Fibroblast of skin of scalp (primary cell): Measurements from ENCODE around the gene ADAM30.

Source experiments
- DNase-seq: peaks from one replicate; pipeline ENCODE4 v3.0.0-alpha.2; 2013

ADAM30 gene

GRCh38 chr1:119908661-119909060, 12.3 kb upstream of the ADAM30 start:
- no peak for DNase-seq

DNA sequence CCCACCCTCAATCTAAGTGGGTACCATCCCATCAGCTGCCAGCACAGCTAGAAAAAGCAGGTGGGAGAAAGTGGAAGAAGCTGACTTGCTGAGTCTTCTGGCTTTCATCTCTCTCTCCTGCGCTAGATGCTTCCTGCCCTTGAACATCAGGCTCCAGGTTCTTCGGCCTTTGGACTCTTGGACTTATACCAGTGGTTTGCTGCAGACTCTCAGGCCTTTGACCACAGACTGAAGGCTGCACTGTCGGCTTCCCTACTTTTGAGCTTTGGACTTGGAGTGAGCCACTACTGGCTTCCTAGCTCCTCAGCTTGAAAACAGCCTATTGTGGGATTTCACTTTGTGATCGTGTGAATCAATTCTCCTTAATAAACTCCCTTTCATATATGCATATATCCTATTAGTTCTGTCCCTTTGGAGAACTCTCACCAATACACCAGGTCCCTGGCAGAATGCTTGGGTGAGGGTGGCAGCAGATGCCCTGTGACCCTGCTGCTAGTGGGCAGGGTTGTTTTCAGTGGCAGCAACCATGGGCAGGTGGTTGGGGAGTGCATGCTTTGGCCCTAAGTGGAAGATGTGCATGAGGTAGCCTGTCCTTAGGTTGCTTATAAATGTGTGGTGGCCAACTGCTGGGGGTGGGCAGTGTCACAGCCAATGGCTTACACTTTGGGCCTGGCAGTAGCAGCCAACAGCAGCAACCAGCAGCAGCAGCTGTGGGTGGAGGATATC, 10.8 kb upstream of the ADAM30 start:
- no peak for DNase-seq

- DNase-seq = no peak
Measured at GRCh38 chr1:119903443-119903835, 7.1 kb upstream of the ADAM30 start.

DNA sequence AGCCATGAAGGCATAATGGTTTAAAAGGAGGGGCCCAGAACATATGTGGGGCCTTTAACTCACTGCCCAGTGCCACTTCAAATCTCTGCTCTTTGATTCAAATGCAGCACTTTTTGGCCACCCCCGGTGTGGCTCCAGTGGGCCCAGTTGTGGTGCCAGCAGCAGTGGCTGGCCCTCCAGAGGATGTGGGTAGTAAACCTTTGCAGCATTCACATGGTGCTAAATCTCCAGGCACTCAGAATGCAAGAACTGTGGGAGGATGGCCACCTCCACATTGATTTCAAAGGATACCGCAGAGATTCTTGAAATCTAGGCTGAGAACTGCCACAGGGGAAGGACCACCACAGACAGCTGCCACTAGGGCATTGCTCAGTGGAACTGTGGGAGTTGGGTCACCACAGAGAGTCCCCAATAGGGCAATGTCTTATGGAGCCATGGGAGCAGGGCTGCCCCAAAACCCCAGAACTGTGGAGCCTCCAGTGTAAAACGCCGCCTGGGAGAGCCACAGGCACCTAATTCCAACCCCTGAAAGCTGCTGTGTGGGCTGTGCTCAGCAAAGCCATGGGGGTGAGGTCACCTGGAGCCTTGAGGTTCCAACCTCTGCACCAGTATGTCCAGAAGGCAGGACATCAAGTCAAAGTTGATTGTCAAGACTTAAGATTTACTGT, 6.6 kb upstream of the ADAM30 start:
- DNase-seq = no peak

DNA sequence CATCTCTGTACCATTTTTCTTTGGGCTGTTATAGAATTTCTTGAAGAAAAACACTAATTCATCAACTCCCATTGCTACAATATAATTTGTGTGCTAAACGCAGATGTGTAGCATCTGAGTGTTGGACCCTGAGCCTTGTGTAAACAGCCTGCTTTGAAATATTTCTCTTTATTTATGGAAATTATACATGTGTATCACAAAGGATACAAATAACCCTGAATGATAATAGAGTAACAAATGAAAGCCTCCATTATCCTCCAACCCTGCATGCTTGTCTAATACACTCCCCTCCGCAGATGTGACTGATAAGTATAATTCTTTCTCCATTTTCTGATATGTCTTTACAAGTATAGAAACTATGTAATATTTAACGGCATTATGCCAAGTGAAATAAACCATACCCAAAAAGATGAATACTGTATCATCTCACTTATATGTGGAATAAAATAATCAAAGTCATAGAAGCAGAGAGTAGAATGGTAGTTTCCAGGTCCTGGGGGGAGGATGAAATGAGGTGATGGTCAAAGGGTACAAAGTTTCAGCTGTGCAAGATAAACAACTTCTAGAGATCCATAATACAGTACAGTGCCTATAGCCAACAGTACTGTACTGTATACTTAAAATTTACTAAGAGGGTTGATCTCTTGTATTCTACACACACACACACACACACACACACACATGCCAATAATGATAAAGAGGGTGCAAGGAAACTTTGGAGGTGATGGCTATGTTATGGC, 2.8 kb upstream of the ADAM30 start:
- DNase-seq = no peak

DNA sequence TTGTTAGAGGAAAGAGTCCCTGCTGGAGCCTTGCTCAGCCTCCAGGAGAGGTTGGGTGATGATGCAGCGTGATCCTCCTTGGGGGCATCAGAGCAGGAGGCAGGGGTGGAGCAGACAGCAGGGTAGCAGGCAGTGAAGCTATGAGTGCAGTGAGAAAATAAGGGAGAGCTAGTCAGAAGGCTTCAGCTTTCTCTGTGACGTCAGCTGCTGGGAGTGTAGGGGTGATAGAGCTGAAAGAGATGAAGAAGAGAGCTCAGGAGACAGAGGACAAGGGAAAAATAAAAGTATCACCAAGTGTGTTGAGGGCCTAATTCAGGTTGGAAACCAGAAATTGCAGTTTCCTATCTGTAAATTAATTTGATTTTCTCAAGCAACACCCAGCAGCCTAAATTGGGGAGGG, 2.2 kb upstream of the ADAM30 start:
- no peak for DNase-seq

DNA sequence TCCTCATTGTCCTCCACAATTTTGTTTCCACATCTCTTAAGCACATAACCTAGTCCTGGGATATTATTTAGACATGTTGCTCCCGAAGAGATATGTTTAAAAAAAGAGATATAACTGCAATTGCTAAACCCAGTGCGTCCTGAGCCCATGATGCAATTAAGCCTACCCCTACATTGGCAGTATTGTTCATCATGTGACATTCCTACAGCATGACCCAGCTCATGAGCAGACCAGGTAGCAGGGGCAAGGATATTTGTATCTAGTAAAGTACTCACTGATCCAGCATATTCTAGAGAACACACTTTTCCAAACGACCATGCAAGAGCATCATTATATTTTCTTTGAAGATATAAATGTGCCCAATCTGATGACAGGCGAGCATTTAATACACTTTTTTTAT, 1.2 kb downstream of the ADAM30 start:
- DNase-seq = no peak

DNA sequence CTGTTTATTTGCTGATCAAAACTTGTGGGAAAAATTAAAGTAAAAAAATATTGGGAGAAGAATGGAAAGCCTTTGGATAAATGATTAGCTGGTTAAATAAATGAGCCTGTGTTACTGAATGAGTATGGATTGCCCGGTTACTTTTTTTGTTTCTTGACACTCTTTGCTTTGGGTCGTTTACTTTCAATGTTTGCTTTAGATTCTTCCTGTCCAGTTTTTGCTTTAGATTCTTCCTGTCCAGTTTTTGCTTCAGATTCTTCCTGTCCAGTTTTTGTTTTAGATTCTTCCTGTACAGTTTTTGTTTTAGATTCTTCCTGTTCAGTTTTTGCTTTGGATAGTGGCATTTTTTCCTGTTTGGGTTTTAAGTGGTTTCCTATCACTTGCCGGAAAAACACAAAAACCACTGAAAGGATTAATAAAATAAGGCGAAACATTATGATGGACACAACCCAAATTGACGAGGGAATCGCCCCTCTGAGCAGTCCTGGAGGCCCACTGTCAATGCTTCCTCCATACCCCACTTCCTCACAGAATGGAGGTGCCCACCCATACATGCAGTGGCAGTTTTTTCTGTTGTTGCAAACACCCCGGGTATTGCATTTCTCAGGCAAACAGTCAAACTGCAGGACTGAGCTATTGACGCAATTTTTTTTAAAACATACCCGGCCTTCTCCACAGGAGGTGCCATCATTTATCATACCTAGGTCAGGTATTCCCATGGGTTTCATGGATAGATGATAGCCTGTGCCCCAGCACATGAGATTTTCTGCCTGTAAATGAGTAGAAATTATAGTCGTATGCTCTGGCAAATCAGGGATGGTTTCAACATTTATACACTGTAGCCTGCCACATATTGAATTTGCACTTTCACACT, 2.3 kb downstream of the ADAM30 start:
- DNase-seq = no peak

- DNase-seq = no peak
Measured at GRCh38 chr1:119893238-119893791, 3.0 kb downstream of the ADAM30 start.

GRCh38 chr1:119891386-119891785, 4.9 kb downstream of the ADAM30 start:
- DNase-seq = no peak

DNA sequence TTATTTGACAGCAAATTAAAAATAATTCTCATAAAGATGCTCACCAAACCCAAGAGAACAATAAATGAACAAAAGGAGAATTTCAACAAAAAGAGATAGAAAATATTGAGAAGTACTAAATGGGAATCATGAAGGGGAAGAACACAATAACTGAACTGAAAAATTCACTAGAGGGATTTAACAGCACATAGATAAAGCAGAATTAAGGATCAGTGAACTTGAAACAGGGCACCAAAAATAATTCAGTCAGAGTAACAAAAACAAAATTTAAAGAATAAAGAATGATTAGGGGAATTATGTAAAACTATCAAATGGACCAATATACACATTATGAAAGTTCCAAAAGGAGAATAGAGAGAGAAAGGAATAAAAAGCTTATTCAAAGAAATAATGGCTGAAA, 7.8 kb downstream of the ADAM30 start:
- DNase-seq = no peak

DNA sequence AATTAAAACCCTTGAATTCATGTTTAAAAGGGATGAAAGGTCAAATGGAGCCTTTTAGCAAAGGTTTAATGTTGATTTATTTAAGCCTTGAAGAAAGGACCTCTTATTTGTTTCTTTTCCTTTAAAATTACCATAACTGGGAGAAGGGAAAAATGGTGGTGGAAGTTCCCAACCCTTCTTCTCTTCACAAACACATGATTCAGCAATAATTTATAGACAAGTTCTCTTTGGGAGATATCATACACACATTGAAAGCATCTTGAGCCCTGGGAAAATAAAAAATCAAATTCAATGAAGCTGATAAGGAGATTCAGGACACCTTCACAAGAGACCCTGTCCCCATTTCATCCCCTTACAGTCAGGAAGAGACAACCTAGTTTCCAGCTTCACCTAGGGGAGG, 8.9 kb downstream of the ADAM30 start:
- no peak for DNase-seq

DNA sequence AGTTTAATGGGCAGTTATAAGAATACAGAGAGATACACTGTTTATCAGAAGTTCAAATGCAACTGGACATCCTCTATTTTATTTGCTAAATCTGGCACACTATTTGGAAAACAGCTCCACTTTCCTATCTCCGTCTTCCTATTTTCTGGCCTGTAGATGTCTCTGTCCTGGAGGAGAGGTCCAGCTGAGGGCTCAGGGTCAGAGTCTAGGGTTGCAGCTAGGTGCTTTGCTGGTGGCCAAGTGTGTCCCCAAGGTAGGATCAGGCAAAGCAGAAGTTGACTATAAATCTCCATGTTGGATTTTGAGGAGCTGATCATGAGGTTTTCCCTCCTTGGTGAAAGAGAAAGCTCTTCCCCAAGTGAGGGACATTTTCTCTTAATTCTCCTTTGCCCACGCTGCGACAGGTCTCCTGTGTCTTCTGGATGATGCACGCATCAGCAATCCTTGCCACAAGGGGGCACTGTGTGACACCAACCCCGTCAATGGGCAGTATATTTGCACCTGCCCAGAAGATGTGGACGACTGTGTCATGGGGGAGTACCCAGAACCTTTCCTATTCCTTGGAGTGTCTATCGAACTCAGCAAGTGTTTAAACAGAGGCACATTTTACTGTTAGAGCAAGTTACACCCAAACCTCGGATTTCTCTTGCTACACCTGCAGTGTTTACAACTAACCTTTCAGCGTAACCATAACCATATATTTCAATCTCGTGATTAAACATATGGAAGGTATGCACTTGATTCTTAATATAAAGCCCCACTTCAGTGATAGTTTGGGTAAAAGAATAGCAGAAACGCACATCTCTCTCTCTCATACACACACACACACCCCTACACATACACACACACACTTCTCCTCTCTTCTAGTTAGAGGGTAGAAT, 10.2 kb downstream of the ADAM30 start:
- peak; percentile 46 for DNase-seq

DNA sequence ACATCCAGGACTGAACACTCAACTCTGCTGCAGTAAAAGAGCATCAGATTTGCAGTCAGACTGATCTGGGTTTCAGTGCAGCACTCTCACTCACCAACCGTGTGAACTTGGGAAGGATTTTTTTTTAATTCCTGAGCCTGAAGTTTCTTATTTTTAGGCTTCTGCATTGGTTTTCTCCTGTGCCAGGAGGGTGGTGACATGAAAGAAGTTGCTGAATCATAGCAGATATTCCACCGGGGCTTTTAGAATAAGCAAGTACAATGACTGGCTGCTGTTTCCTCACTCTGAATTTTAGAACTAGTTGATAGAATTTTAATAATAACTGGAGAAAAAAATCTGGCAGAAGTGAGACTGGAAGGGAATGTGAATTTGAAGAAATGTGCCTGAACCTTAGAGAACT, 11.6 kb downstream of the ADAM30 start:
- DNase-seq = no peak

- no peak for DNase-seq
Measured at GRCh38 chr1:119883826-119884225, 12.5 kb downstream of the ADAM30 start.

- DNase-seq = no peak
Measured at GRCh38 chr1:119882132-119883049, 13.9 kb downstream of the ADAM30 start.

DNA sequence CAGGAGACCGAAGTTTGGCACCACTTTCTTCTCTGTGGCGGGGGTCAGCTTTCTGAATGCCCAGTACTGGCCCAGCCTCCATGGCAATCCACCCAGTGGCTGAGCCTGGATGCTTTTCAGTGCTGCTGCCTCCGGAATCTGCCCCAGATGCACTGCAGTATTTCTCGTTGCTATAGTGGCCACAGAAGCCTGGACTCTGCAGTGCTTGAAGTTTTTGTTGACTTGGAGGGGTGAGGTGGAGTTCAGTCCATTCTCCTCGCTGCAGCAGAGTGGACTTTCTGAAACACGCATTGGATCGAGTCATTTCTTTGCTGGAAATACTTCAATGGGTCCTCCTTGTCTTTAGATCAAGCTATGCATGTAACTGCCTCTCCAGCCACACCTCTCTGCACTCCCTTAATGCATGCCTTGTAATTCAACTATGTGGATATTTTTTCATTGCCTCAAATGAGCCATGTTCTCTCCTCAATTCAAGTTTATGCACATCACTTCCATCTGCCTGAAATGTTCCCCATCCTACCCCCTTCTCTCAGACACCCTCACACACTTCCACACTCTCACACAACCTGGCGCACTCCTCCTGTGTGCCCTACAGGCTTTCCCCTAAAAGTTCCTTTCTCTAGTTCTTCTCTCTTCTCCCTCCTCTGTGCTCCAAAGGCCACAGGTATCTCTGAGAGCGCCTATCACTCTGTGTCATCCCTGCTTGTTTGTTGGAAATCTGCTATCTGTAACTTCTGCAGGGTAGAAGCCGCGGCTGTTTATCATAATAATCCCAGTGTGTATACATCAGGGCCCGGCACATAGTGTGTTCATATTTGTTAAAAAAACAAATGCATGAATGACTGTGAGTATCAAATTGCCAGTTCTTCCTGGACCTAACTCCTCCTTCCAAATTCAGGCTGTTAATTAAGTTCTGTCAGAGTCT, 16.5 kb downstream of the ADAM30 start:
- DNase-seq = no peak

- DNase-seq = no peak
Measured at GRCh38 chr1:119878171-119878570, 18.1 kb downstream of the ADAM30 start.

GRCh38 chr1:119874186-119874585, 22.1 kb downstream of the ADAM30 start:
- no peak for DNase-seq
